Measurements from ENCODE around the gene C5orf24. TPM values are rescaled to one million over a fixed set of nuclear protein-coding genes. Genes with fewer than 3 reads are reported as not detected.
"Not testable (repeated sequence)": the region's sequence is repeated elsewhere in the genome, so short reads cannot be mapped to it uniquely, and the experiment has no call there.

The C5orf24 gene
- total RNA-seq, 1 donor from 2014 or later = 43.5 TPM

GRCh38 chr5:134851307-134851923 is 5.6 kb downstream of the C5orf24 start:
- Mint-ChIP-seq H3K4me1 (ENCODE audit: unreplicated experiment) (peaks cover 7% of the 10 kb centered on the region), H3K4me3 (ENCODE audit: unreplicated experiment) (no peak overlapping the region), H3K9me3 (ENCODE audit: unreplicated experiment) (no peaks in the 10 kb centered on the region), H3K36me3 (ENCODE audit: low read depth, unreplicated experiment) (peaks cover 5% of the 10 kb centered on the region), H3K27ac (ENCODE audit: unreplicated experiment) (no peak overlapping the region), H3K27me3 (ENCODE audit: unreplicated experiment) (peaks cover 5% of the 10 kb centered on the region)
- no peak for DNase-seq (ENCODE audit: low spot score)
- TF ChIP-seq, protein P1, sequence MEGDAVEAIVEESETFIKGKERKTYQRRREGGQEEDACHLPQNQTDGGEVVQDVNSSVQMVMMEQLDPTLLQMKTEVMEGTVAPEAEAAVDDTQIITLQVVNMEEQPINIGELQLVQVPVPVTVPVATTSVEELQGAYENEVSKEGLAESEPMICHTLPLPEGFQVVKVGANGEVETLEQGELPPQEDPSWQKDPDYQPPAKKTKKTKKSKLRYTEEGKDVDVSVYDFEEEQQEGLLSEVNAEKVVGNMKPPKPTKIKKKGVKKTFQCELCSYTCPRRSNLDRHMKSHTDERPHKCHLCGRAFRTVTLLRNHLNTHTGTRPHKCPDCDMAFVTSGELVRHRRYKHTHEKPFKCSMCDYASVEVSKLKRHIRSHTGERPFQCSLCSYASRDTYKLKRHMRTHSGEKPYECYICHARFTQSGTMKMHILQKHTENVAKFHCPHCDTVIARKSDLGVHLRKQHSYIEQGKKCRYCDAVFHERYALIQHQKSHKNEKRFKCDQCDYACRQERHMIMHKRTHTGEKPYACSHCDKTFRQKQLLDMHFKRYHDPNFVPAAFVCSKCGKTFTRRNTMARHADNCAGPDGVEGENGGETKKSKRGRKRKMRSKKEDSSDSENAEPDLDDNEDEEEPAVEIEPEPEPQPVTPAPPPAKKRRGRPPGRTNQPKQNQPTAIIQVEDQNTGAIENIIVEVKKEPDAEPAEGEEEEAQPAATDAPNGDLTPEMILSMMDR (IDR thresholded peaks at IDR 0.05; ENCODE audit: unreplicated experiment) = peak; percentile 28

DNA sequence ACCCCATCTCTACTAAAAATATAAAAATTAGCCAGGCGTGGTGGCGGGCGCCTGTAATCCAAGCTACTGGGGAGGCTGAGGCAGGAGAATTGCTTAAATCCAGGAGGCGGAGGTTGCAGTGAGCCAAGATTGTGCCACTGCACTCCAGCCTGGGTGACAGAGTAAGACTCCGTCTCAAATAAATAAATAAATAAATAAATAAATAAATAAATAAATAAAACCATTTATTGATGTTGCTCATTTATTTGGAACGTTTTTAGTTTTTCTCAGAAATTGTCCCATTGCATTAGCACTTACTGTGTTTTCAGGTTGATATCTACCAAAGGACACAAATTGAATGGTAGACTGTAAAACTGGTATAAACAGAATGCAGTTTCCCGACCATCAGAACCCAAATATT is 10.7 kb downstream of the C5orf24 start:
- not testable (repeated sequence) for H3K9me3 Mint-ChIP-seq (ENCODE audit: unreplicated experiment); DNase-seq (ENCODE audit: low spot score); H3K36me3 Mint-ChIP-seq (ENCODE audit: low read depth, unreplicated experiment); H3K27ac Mint-ChIP-seq (ENCODE audit: unreplicated experiment); H3K27me3 Mint-ChIP-seq (ENCODE audit: unreplicated experiment); H3K4me3 Mint-ChIP-seq (ENCODE audit: unreplicated experiment); H3K4me1 Mint-ChIP-seq (ENCODE audit: unreplicated experiment)

DNA sequence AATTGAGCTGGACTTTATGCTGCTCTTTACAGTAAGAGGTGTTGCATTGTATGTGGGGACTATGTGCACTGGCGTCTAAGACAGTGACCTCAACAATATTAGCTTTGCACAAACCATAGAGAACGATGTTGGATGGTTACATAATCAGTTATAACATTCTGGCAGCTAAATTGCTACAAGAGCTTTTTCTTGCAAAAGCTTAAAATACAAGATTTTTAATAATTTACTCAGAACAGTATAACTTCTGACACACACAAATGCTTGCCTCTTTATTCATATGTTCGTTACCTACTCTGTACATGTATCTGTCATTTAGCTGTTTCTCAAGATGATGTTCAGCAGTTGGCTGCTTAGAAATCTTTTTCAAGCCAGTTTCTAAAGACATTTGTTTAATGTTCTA is 11.6 kb downstream of the C5orf24 start:
- Mint-ChIP-seq H3K4me1 (ENCODE audit: unreplicated experiment) (no peaks in the 10 kb centered on the region), H3K27me3 (ENCODE audit: unreplicated experiment) (no peaks in the 10 kb centered on the region), H3K9me3 (ENCODE audit: unreplicated experiment) (no peaks in the 10 kb centered on the region), H3K36me3 (ENCODE audit: low read depth, unreplicated experiment) (peaks cover 11% of the 10 kb centered on the region), H3K27ac (ENCODE audit: unreplicated experiment) (no peak overlapping the region), H3K4me3 (ENCODE audit: unreplicated experiment) (no peak overlapping the region)
- TF ChIP-seq, protein P1 (IDR thresholded peaks at IDR 0.05; ENCODE audit: unreplicated experiment) = no peak
- DNase-seq (ENCODE audit: low spot score) = no peak

GRCh38 chr5:134864707-134865106 is 18.9 kb downstream of the C5orf24 start:
- Mint-ChIP-seq H3K36me3 (ENCODE audit: low read depth, unreplicated experiment) (peaks cover 12% of the 10 kb centered on the region), H3K27ac (ENCODE audit: unreplicated experiment) (no peak overlapping the region), H3K9me3 (ENCODE audit: unreplicated experiment) (no peaks in the 10 kb centered on the region), H3K4me3 (ENCODE audit: unreplicated experiment) (no peak overlapping the region), H3K4me1 (ENCODE audit: unreplicated experiment) (no peaks in the 10 kb centered on the region), H3K27me3 (ENCODE audit: unreplicated experiment) (no peaks in the 10 kb centered on the region)
- TF ChIP-seq, protein P1 (IDR thresholded peaks at IDR 0.05; ENCODE audit: unreplicated experiment) = no peak
- no peak for DNase-seq (ENCODE audit: low spot score)

DNA sequence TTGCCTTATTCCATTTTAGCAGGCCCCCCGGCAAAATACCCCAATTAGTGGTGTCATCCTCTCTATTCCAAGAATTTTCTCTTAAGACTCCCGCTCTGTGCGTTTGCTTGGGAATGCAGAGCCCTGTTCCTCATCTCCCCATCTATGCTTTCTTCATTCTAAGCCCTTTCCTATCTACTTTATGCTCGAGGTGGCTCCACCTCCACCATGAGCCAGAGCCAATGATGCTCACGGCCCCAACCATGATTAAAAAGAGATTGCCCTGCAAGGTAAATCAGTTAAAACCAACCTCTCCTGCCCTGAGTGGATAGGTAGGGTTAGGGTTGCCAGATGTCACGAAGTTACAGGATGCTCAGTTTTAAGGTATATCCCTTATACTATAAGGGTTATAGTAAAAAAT is 27.7 kb downstream of the C5orf24 start:
- peaks cover 10% of the 10 kb centered on the region for H3K4me1 Mint-ChIP-seq (ENCODE audit: unreplicated experiment)
- no peak overlapping the region for H3K27ac Mint-ChIP-seq (ENCODE audit: unreplicated experiment)
- TF ChIP-seq, protein P1 (IDR thresholded peaks at IDR 0.05; ENCODE audit: unreplicated experiment) = no peak
- no peak for DNase-seq (ENCODE audit: low spot score)
- no peaks in the 10 kb centered on the region for H3K36me3 Mint-ChIP-seq (ENCODE audit: low read depth, unreplicated experiment)
- no peaks in the 10 kb centered on the region for H3K9me3 Mint-ChIP-seq (ENCODE audit: unreplicated experiment)
- peaks cover 2% of the 10 kb centered on the region for H3K27me3 Mint-ChIP-seq (ENCODE audit: unreplicated experiment)
- no peak overlapping the region for H3K4me3 Mint-ChIP-seq (ENCODE audit: unreplicated experiment)
